ENCODE data around the gene GLOD4.
A peak's percentile ranks its signal among the peaks of the same experiment; 100 is the strongest.
"Not testable (repeated sequence)": the region's sequence is repeated elsewhere in the genome, so short reads cannot be mapped to it uniquely, and the experiment has no call there.

Gene GLOD4, protein sequence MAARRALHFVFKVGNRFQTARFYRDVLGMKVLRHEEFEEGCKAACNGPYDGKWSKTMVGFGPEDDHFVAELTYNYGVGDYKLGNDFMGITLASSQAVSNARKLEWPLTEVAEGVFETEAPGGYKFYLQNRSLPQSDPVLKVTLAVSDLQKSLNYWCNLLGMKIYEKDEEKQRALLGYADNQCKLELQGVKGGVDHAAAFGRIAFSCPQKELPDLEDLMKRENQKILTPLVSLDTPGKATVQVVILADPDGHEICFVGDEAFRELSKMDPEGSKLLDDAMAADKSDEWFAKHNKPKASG

GRCh38 chr17:781805-782731, at the start of gene GLOD4, which contains the start of gene MRM3:
GLOD4 (minus strand) TSS chr17:782280; CDS start chr17:782255, 25 bp downstream.
MRM3 (plus strand) TSS chr17:782353; CDS start chr17:782379, 26 bp downstream.
- DNase-seq, result peak; percentile 82

GRCh38 chr17:830950-831349, 48.9 kb upstream of the GLOD4 start:
- no peak for DNase-seq

GRCh38 chr17:830381-830780, 48.3 kb upstream of the GLOD4 start:
- no peak for DNase-seq

- not testable (repeated sequence) for DNase-seq
These were observed 47.5 kb upstream of the GLOD4 start for GRCh38 chr17:829614-830013.

- DNase-seq, result no peak
These were observed 46.7 kb upstream of the GLOD4 start for GRCh38 chr17:828761-829160.

- DNase-seq, result no peak
These were observed 44.7 kb upstream of the GLOD4 start for GRCh38 chr17:826778-827177.

GRCh38 chr17:825216-825615, 43.1 kb upstream of the GLOD4 start:
- no peak for DNase-seq

- no peak for DNase-seq
These were observed 42.3 kb upstream of the GLOD4 start for GRCh38 chr17:824378-824777.

GRCh38 chr17:823501-823902, 41.4 kb upstream of the GLOD4 start:
- no peak for DNase-seq

DNA sequence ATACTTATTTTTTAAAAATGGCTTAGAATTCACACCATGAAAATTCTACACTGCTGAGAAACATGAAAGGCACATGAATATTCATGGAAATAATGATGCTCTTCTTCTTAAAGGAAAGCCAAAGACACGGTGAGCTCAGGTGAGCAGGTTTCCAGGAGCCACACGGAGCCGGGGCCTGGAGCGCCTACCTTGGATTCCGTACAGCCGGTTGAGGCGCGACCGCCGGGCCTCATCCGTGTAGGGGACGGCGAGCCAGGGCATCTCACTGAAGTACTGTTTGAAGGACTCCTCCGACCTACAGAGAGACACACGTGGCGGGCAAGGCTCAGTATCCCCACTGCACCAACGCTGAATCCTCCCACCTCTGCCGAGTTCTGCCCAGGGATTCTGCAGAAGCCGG, 37.2 kb upstream of the GLOD4 start:
- DNase-seq, result no peak

DNA sequence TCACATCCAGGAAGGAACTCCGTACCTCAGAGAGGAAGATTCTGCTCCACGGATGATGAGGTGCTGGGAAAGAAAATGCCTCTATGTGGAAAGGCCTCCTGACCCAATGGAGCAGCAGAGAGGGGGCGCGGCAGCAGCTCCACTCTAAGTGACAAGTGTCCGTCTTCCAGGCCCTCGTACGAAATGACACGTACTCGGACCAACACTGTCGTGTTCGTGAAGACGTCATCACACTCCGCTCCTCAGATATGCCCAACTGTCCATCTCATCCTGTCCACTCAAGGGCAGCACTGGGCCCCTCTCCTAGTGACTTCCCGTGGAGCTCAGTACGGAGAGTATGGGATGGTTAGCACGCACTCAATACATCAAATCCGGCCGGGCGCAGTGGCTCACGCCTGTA, 32.3 kb upstream of the GLOD4 start:
- no peak for DNase-seq

DNA sequence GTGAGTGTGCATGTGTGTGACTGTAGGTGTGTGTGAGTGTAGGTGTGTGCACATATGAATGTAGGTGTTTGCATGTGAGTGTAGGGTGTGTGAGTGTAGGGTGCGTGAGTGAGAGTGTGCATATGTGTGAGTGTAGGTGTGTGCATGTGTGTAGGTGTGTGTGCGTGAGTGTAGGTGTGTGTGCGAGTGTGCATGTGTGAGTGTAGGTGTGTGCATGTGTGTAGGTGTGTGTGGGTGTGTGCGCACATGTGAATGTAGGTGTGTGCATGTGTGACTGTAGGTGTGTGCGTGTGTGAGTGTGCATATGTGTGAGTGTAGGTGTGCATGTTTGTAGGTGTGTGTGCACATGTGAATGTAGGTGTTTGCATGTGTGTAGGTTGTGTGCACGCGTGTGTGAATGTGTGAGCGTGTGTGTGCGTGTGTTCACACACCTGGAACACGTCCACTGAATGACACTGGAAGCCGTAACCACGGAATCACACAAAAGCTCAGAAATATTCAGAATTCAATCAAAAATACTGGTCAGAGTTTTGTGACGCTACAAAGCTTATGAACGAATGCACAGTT, 30.6 kb upstream of the GLOD4 start:
- no peak for DNase-seq

DNA sequence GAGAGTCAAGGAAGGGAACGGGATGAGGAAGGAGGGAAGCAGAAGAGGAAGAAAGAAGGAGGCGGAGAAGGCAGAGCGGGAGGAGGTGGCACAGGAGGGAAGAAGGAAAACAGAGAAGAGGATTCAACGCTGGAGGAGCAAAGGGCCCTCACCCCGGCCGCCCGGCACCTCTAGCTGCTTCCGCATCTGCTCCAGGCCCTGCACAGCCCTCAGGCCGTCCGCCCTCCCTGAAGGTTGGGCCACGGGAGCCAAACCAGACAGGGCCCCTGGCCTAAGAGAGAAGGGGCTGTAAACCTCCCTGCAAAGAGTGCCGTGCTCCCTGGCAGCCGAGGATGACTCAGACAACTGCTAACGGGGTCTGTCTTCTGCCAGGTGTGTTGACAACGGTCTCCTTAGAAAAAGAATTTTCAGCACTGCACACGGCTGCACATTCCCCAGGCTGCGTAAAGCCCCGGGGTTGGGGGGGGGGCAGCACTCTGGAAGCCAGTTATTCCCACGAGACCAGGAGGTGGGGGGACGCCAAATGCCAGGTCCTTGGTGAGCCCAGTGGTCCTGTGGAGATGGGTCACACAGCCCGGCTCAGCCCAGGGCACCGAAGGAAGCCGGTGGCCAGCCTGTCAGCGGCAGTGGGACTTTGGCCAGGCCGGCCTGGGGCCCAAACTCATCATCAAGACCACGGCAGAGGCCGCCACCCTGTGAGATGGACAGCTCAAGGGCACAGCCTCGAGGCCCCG, 29.1 kb upstream of the GLOD4 start:
- DNase-seq, result no peak

DNA sequence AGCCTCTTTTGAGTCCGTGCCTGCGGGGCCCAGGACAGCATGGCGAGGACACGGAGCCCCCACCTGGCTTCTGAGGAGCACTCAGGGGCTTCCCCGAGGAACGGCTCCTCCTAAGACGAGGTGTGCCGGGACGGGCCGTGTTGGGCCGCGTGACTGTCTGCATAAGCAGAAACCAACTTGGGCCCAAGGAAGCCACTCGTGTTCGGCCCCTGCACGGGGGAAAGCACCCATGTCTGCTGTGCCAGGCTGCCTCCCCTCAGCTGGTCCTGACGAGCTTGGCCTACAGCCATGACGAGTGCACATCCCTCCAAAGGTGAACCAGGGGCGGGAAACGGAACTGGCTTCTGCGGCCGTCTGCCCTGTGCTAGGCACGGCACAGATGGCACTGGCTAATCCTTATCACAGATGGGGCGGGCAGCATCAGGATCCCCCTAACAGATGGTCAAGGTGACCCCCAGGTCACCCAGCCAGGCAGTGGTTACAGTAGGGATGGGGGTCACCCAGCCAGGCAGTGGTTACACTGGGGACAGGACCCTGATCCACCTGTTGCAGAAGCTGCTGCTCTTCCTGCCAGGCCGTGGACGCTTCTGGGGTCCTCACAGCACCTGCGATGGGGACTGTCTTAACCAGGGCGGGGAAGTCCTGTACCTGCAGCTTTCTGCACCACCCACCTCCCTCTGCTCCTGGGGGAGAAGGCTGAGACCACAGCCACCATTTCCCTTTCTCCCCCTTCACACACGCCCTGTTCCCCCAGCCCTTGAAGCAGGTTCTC, 25.6 kb upstream of the GLOD4 start:
- DNase-seq, result no peak

- DNase-seq, result no peak
These were observed 24.9 kb upstream of the GLOD4 start for GRCh38 chr17:806781-807522.

- DNase-seq, result no peak
These were observed 24.3 kb upstream of the GLOD4 start for GRCh38 chr17:806346-806745.

DNA sequence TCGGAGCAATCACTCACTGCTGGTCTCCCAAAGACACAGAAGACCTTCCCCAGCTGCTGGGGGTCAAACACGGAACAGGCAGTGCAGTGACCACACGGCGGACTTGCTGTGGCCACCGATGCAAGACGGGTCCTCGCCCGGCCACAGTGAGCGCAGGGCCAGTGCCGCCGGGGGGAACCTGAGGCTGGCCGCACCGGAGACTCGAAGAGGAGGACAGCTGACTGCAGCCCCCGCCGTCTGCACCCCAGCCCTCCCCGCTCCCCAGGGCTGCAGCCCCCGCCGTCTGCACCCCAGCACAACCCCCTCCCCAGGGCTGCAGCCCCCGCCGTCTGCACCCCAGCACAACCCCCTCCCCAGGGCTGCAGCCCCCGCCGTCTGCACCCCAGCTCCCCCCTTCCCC, 23.8 kb upstream of the GLOD4 start:
- DNase-seq, result not testable (repeated sequence)

DNA sequence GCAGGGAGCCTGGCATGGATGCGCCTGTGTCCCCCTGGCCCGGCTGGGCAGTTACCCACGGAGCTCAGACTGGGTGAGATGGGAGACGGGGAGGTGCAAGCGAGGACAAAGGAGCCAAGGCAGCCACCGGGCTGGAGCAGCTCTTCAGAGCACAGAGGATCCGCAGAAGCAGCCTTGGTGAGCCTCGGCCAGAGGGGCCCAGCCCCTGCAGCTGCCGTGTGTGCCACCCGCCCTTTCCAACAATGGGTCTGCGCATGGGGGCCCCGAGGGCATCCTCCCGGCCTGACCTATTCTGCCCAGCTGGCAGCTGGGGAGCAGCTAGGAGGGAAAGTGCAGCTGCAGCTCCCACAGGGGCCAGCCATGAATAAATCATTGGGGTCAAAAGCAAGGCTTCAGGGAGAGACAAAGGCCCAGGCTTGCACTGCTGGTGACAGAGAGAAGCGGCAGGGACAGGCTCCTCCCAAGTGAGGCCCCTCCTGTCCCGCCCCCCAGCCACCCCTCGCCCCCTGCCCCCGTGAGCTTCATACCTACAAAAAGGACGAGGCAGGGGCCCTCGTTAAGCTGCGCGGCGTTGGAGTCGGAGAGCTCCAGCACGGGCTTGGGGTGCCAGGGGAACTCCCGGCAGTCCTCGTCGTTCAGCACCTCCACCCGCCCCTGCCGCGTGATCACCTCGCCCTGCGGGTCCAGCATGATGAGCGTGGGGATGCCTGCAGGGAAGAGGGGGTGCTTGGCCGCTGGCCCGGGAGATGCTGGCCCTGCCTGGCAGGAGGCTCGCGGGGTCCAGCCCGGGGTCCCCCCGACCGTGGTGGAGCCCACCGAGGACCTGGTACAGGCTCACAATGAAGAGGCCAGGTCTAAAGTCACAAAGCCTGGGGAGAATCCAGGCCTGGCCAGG, 22.7 kb upstream of the GLOD4 start:
- no peak for DNase-seq

DNA sequence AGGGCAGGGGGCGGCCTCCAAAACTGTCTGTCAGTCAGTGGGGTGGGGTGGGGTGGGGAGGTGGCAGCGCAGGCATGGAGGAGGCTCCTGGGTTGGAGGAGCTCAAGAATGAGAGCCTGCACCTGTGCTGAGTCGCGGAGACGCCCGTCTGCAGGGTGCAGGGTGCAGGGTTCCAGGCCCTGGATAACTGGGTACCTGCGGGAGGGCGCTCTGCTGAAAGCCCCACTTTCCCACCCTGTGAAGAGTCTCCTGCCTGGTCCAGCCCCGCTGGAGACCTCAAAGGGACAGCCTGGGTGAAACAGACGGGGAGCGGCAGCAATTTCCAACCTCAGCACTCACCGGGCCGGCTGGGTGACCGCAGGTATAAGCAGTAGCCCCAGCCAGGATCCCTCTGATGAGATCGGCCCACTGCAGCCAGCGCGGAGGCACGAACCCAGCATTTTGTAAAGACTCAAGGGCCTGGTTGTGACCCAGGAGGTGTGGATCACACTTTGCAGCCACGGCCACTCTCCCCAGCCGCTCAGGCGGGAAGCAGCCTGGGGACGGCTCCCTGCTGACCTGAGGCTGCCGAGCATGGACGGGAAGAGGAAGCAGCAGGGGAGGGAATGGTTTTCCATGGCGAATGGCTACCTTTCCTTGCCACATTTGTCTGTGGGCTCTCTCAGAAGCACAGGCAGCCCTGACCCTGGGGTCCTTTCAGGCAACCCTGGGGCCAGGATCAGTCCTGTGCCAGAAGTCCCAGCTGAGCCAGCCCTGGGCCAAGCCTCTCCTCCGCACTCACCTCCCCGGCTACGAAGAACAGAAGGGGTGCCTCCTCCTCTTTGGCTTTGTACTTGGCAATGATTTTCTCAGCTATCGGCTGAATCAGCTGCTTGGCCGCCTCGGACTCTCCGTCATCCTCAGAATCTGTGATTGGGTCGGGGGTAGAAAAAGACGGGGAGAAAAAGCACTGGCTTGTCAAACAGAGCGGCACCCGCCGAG, 21.1 kb upstream of the GLOD4 start:
- DNase-seq, result no peak

Data from NCI-H226 (cell line).